Thyroid gland (tissue), 4 donors: ENCODE results near the gene TBC1D4.

Experiments used
- POLR2A ChIP-seq, 2 donors: fragments of 450-650 bp; IDR thresholded peaks; one replicate each; pipeline ENCODE4 v1.6.1; 2017; ENCODE audit warnings: antibody characterized with exemption in 2 of 2, mild to moderate bottlenecking in 2 of 2, moderate library complexity in 1 of 2
- TF ChIP-seq, protein P1 (sequence below), 6 experiments: fragments of 200-600 bp in 3 of 6; fragments of 450-650 bp in 3 of 6; sonication (generic) in 3 of 6; IDR thresholded peaks; one replicate each; pipeline ENCODE4 v1.5.1; 2016 to 2019; ENCODE audit warnings: antibody characterized with exemption in 6 of 6, mild to moderate bottlenecking in 2 of 6, inconsistent platforms in 1 of 6, moderate library complexity in 1 of 6

GRCh38 chr13:75452564-75452963 is 29.4 kb downstream of the TBC1D4 start:
- TF ChIP-seq, protein P1, sequence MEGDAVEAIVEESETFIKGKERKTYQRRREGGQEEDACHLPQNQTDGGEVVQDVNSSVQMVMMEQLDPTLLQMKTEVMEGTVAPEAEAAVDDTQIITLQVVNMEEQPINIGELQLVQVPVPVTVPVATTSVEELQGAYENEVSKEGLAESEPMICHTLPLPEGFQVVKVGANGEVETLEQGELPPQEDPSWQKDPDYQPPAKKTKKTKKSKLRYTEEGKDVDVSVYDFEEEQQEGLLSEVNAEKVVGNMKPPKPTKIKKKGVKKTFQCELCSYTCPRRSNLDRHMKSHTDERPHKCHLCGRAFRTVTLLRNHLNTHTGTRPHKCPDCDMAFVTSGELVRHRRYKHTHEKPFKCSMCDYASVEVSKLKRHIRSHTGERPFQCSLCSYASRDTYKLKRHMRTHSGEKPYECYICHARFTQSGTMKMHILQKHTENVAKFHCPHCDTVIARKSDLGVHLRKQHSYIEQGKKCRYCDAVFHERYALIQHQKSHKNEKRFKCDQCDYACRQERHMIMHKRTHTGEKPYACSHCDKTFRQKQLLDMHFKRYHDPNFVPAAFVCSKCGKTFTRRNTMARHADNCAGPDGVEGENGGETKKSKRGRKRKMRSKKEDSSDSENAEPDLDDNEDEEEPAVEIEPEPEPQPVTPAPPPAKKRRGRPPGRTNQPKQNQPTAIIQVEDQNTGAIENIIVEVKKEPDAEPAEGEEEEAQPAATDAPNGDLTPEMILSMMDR (IDR thresholded peaks at IDR 0.05) = no peak
- TF ChIP-seq POLR2A (IDR thresholded peaks at IDR 0.05) = no peak
